ENCODE data around the gene GPR173.

- no peak for TF ChIP-seq POLR2A (IDR thresholded peaks at IDR 0.05)
- TF ChIP-seq, protein P1, sequence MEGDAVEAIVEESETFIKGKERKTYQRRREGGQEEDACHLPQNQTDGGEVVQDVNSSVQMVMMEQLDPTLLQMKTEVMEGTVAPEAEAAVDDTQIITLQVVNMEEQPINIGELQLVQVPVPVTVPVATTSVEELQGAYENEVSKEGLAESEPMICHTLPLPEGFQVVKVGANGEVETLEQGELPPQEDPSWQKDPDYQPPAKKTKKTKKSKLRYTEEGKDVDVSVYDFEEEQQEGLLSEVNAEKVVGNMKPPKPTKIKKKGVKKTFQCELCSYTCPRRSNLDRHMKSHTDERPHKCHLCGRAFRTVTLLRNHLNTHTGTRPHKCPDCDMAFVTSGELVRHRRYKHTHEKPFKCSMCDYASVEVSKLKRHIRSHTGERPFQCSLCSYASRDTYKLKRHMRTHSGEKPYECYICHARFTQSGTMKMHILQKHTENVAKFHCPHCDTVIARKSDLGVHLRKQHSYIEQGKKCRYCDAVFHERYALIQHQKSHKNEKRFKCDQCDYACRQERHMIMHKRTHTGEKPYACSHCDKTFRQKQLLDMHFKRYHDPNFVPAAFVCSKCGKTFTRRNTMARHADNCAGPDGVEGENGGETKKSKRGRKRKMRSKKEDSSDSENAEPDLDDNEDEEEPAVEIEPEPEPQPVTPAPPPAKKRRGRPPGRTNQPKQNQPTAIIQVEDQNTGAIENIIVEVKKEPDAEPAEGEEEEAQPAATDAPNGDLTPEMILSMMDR (IDR thresholded peaks at IDR 0.05): no peak
These were observed 6.8 kb downstream of the GPR173 start for GRCh38 chrX:53055244-53055849.
